ENCODE results near the gene POLR1A.

Gene POLR1A

GRCh38 chr2:86038291-86039081 is 67.2 kb downstream of the POLR1A start:
- DNase-seq (ENCODE audit: low read depth, low spot score): no peak

- DNase-seq (ENCODE audit: low read depth, low spot score): no peak
Observed at GRCh38 chr2:86037795-86038192, 67.9 kb downstream of the POLR1A start.

GRCh38 chr2:86037141-86037794 is 68.4 kb downstream of the POLR1A start:
- peak; percentile 54 for DNase-seq (ENCODE audit: low read depth, low spot score)

GRCh38 chr2:86036669-86037138 is 69.0 kb downstream of the POLR1A start:
- no peak for DNase-seq (ENCODE audit: low read depth, low spot score)

GRCh38 chr2:86035883-86036668 is 69.6 kb downstream of the POLR1A start:
- peak; percentile 66 for DNase-seq (ENCODE audit: low read depth, low spot score)

GRCh38 chr2:86035376-86035882 is 70.3 kb downstream of the POLR1A start:
- no peak for DNase-seq (ENCODE audit: low read depth, low spot score)

GRCh38 chr2:86033751-86034692 is 71.7 kb downstream of the POLR1A start:
- DNase-seq (ENCODE audit: low read depth, low spot score): no peak

- no peak for DNase-seq (ENCODE audit: low read depth, low spot score)
Observed at GRCh38 chr2:86032861-86033595, 72.7 kb downstream of the POLR1A start.

GRCh38 chr2:86031606-86032005 is 74.1 kb downstream of the POLR1A start:
- no peak for DNase-seq (ENCODE audit: low read depth, low spot score)

GRCh38 chr2:86031151-86031550 is 74.5 kb downstream of the POLR1A start:
- DNase-seq (ENCODE audit: low read depth, low spot score): no peak

GRCh38 chr2:86029873-86030272 is 75.8 kb downstream of the POLR1A start:
- no peak for DNase-seq (ENCODE audit: low read depth, low spot score)

GRCh38 chr2:86028766-86029381 is 76.8 kb downstream of the POLR1A start:
- DNase-seq (ENCODE audit: low read depth, low spot score): no peak

- no peak for DNase-seq (ENCODE audit: low read depth, low spot score)
Observed at GRCh38 chr2:86027922-86028765, 77.5 kb downstream of the POLR1A start.

GRCh38 chr2:86027196-86027921 is 78.3 kb downstream of the POLR1A start:
- DNase-seq (ENCODE audit: low read depth, low spot score): no peak

GRCh38 chr2:86026744-86027065 is 79.0 kb downstream of the POLR1A start:
- DNase-seq (ENCODE audit: low read depth, low spot score): no peak

GRCh38 chr2:86025976-86026743 is 79.5 kb downstream of the POLR1A start:
- DNase-seq (ENCODE audit: low read depth, low spot score): no peak

- no peak for DNase-seq (ENCODE audit: low read depth, low spot score)
Observed at GRCh38 chr2:86025229-86025820, 80.4 kb downstream of the POLR1A start.
